ENCODE data around the gene MCF2.
"Not testable (repeated sequence)": the region's sequence is repeated elsewhere in the genome, so short reads cannot be mapped to it uniquely, and the experiment has no call there.

Gene MCF2, protein sequence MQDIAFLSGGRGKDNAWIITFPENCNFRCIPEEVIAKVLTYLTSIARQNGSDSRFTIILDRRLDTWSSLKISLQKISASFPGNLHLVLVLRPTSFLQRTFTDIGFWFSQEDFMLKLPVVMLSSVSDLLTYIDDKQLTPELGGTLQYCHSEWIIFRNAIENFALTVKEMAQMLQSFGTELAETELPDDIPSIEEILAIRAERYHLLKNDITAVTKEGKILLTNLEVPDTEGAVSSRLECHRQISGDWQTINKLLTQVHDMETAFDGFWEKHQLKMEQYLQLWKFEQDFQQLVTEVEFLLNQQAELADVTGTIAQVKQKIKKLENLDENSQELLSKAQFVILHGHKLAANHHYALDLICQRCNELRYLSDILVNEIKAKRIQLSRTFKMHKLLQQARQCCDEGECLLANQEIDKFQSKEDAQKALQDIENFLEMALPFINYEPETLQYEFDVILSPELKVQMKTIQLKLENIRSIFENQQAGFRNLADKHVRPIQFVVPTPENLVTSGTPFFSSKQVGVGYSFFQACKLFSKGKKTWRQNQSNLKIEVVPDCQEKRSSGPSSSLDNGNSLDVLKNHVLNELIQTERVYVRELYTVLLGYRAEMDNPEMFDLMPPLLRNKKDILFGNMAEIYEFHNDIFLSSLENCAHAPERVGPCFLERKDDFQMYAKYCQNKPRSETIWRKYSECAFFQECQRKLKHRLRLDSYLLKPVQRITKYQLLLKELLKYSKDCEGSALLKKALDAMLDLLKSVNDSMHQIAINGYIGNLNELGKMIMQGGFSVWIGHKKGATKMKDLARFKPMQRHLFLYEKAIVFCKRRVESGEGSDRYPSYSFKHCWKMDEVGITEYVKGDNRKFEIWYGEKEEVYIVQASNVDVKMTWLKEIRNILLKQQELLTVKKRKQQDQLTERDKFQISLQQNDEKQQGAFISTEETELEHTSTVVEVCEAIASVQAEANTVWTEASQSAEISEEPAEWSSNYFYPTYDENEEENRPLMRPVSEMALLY

DNA sequence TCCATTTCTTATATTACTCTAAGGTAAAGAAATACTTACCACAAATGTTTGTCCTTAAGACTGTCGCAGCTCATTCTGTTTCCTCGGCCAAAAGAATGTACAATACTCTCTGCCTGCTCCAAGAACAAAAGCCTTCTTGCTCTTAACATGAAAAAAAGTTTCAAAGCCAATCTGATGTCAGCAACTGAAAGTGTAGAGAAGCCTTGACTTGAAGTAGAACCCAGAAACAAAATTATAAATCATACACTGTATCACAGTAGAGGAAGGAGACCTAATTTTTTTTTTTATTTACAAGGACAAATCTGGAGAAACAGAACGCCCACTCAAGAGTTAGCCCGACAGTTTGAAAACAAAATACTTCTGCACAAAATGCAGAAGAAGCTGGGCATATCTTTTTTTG, at the start of gene MCF2:
Gene MCF2, minus strand, starts transcription at position 101 of the 400 bp plus-strand sequence. CDS start 56,423 bp downstream, outside the sequence.
- DNase-seq: no peak

DNA sequence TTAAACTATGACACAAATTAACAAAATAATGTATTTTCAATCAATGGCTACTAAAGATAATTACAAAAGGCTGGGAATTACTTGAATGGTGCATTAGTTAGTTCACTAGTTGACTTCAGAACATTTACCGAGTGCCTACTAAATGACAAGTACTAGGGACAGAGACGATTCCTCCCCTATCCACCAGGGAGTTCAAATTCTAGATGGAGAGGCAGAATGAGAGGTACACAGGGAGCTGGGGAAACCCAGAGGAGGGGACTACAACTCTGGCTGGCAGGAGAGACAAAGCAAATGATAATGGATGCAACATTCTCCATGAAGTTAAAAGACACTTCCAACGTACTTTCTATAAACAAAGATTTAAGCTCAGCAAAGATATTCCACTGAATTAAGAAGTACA, 43.1 kb upstream of the MCF2 start:
- no peak for DNase-seq

DNA sequence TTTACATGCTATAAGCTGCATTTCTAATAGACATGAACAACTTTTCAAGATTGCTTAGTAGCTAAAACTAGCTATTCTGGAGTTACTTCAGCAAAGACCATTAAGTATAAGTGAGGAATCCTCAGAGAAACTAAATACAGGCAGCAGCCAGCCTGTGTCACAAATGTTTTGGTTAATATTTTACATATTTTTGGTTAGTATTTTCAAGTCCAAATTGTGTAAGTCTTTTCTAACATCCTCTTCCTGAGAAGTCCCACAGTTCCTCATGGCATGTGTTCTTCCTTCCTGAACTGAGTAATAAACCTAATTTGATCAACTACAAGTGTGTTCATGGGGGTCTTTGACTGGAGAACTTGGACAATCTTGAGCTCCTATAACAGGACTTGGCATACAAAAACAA, 42.4 kb upstream of the MCF2 start:
- no peak for DNase-seq

DNA sequence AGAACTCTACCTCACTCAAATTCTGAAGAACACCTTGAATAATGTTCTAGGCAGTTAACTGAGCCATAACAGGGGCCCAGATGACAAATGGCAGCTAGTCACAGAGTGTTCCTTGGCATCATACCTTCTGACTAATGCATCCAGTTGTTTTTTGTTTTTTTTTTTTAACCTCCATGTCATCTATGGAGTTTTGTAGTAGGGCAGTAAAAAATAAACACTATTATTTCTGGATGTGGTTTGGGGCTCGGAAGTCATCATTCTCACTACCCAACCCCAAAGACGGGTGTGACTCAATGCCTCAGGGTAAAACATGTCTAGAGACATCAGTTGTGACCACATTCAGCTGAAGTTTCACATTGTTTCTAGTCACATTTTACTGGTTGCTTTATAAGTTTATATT, 31.2 kb upstream of the MCF2 start:
- no peak for DNase-seq

DNA sequence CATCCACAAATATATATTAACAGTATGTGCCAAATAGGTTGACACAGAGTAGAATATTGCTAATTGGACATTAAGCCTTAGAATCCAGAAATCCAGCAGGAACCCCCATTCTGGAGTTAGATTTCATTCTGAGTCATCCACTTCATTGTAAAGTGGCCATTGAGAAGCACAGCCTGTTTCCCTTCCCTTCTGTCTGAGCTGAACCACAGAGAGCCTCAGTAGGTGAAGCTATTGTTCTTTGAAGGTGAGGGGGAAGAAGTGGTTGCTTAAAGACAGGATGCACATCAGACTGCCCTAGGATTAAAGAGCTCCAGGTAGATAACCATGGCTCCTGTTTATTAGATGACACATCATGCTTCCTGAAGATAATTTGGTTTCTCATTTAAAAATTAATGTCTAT, 30.6 kb upstream of the MCF2 start:
- no peak for DNase-seq

GRCh38 chrX:139736151-139736550, 28.2 kb upstream of the MCF2 start:
- DNase-seq: no peak

- DNase-seq: no peak
Observed at GRCh38 chrX:139734996-139735395, 27.0 kb upstream of the MCF2 start.

GRCh38 chrX:139725720-139726119, 17.8 kb upstream of the MCF2 start:
- DNase-seq: no peak

- no peak for DNase-seq
Observed at GRCh38 chrX:139724626-139725025, 16.7 kb upstream of the MCF2 start.

GRCh38 chrX:139720979-139721378, 13.0 kb upstream of the MCF2 start:
- no peak for DNase-seq

DNA sequence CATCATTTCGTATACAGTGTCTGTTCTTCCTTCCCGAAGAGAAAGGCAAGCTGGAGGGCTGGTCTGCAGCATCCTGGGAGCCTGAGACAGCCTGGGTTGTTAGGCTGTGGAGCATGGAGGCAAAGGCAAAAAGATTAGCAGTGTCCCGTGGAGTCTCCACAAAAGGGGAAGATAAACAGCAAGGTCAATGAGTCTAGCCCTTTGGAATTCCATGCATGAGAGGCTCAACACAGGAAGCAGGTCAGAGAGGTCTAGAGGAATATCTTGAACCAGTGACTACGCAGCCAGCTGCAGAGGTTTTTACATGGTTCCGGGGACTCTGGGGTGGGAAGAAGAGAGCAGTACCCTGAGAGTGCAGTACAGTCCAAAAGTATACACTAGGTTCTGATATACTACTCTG, 12.2 kb upstream of the MCF2 start:
- DNase-seq: no peak

- no peak for DNase-seq
Observed at GRCh38 chrX:139702658-139703057, 5.3 kb downstream of the MCF2 start.

- no peak for DNase-seq
Observed at GRCh38 chrX:139692908-139693307, 15.1 kb downstream of the MCF2 start.

DNA sequence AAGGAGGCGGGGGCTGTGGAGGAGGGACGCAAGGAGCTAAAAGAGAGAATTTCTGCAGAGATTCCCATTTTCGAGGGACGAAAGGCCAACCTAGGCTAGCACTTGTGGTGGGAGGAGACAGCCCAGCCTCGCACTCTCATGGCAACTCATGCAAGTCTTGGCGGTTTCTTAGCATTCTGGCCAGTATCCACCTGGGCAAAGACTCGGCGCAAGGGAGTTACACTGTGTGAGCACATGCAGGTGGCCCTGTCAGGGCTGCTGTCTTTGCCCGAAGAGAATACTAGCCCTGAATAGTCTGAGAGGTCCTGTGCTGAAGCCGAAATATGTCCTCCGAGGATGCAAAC, 15.5 kb downstream of the MCF2 start:
- DNase-seq: no peak

DNA sequence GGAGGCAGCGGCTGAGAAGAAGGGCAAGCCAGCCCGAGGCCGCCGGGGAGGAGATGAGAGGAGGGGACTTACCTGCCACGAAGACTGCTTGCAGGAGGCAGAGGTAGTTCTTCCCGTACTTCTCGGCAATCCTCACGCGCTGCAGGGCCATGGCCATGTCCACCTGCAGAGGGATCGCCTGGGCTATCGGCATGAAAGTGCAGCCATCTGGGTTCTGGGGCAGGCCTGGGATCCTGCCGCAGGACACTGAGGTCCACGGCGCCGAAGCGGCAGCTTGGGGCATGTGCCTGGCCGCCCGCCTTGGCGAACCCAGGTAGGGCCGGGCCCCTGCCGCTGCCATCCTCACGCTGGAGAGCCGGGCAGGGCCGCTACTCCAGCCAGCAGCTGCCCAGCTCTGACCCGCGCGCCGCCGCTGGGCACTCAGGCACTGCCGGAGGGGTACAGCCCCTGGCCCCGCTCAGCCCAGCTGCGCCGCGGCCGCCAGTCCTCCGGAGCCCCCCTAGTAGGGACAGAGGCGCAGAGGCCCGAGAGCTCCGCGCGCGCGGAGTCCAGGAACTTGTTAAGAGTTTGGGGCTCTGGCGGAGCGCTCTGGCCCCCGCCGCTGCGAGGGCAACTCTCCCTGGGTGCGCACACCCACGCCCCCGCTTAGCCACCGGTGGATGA, 16.0 kb downstream of the MCF2 start:
- DNase-seq: no peak

- no peak for DNase-seq
Observed at GRCh38 chrX:139691493-139691842, 16.5 kb downstream of the MCF2 start.

DNA sequence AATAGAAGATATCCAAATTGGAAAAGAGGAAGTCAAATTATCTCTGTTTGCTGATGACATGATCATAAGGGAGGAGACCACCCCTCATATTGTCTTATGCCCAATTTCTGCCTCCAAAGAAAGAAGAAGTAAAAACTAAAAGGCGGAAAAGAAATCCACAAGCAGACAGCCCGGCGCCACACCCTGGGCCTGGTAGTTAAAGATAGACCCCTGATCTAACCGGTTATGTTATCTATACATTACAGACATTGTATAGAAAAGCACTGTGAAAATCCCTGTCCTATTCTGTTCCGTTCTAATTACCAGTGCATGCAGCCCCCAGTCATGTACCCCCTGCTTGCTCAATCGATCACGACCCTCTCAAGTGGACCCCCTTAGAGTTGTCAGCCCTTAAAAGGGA, 22.8 kb downstream of the MCF2 start:
- not testable (repeated sequence) for DNase-seq

- DNase-seq: no peak
Observed at GRCh38 chrX:139680356-139680755, 27.6 kb downstream of the MCF2 start.

- no peak for DNase-seq
Observed at GRCh38 chrX:139647597-139647996, 60.4 kb downstream of the MCF2 start.

DNA sequence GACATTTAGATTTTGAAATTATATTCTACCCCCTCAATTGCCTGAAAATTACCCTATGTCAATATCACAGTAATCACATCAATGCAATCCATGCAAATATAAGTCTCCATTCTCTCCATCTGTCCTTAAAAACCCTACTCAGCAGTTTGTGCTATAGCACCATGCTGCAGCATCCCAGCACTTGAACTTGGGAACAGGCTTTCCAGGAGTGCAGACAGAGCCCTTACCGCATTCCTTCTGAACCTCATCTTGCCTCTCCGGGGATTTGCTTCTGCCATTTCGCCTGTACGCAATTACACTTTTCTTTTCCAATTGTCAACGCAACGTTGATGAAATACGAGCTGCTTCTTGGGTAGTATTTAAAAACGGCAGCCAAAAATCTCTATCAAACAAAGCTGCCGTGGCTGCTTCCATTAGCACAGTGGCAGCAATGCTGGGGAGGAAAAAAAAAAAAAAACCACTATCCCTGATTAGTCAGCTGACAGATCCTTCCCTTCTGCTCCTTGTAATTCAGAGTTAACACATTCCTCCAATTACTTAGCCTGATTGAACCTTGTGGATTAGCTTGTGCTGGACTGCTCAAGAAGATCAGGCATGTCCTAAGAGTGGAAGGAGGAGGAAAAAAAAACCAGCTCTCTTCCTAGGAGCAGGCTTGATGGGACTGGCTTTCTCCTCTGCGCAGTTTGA, 65.6 kb downstream of the MCF2 start:
- DNase-seq: no peak

GRCh38 chrX:139640259-139640658, 67.7 kb downstream of the MCF2 start:
- no peak for DNase-seq

DNA sequence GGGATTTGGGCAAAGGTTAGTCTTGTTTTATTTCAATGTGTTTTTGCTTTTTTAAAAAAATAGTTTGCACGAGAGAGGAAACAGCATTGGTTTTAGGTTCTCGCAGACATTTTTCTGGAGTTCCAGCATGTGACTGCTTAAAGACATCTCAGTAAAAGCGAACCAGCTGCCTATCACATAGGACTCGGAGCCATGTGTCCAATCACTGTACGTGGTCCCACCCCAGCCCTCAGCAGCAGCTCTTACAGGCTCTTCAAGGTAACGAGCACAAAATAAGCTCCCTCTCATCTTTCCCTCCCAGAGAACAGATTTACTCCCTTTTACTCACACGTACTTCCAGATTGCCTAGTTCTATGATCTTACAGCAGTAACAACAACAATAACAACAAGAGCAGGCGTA, 68.7 kb downstream of the MCF2 start:
- DNase-seq: no peak

DNA sequence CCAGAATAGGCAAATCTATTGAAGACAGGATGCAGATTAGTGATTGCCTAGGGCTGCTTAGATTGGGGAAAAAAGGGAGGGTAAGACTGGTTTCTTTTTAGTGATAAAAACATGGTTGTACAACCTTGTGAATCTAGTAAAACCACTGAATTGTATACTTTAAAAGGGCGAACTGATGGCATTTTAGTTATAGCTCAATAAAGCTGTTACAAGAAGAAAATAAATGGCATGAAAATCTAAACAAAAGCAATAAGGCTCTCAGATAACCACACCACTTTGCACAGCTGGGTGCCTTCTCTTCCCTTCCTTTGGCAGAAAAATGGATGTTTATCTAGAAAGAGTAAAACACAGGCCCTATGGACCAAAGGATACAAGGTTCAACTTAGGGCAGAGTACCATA, 107.9 kb downstream of the MCF2 start:
- DNase-seq: no peak
